Nephron (organoid): Measurements from ENCODE around the gene CCDC15.

Experiments
- H3K27ac Mint-ChIP-seq, 3 experiments: 2 replicates each; pipeline ENCODE4 v1.8.0; 2020; ENCODE audit warnings: mixed read lengths in 3 of 3, mild to moderate bottlenecking in 2 of 3, moderate library complexity in 1 of 3
- H3K27me3 Mint-ChIP-seq: 2 replicates; pipeline ENCODE4 v1.8.0; 2021; ENCODE audit warnings: low read depth, mild to moderate bottlenecking, moderate library complexity, mixed read lengths
- H3K36me3 Mint-ChIP-seq: 2 replicates; pipeline ENCODE4 v1.8.0; 2020; ENCODE audit warnings: low read depth, mixed read lengths
- H3K4me1 Mint-ChIP-seq: 2 replicates; pipeline ENCODE4 v1.8.0; 2020; ENCODE audit warnings: mixed read lengths
- H3K4me3 Mint-ChIP-seq, 3 experiments: 2 replicates each; pipeline ENCODE4 v1.8.0; 2020; ENCODE audit warnings: mild to moderate bottlenecking in 3 of 3, mixed read lengths in 3 of 3, moderate library complexity in 2 of 3
- H3K9me3 Mint-ChIP-seq: 2 replicates; pipeline ENCODE4 v1.8.0; 2020; ENCODE audit warnings: mixed read lengths
- TF ChIP-seq, protein P1 (sequence below), 3 experiments: fragments of 200-600 bp; sonication (generic); IDR thresholded peaks; one replicate each; pipeline ENCODE4 v1.5.0; 2021; ENCODE audit warnings: antibody characterized with exemption in 3 of 3; ENCODE audit not compliant: unreplicated experiment in 3 of 3

Gene CCDC15

DNA sequence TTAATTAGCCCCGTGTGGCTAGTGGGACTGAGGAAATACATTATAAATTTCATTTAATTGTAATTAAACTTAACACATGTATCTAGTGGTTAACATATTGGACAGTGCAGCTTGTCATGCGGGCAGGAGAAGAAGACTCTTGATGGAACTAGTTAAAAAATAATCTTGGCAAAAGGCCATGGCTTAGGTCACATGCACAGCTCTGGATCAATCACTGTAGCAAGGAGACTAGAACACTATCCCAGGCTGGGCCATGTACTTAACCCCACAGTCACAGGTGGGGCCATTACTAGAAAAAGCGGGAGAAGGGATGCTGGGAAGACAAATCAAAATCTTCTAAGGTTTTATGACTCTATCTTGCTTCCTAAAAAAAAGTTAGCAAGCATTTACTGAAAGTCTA is 9.4 kb upstream of the CCDC15 start:
- TF ChIP-seq, protein P1, sequence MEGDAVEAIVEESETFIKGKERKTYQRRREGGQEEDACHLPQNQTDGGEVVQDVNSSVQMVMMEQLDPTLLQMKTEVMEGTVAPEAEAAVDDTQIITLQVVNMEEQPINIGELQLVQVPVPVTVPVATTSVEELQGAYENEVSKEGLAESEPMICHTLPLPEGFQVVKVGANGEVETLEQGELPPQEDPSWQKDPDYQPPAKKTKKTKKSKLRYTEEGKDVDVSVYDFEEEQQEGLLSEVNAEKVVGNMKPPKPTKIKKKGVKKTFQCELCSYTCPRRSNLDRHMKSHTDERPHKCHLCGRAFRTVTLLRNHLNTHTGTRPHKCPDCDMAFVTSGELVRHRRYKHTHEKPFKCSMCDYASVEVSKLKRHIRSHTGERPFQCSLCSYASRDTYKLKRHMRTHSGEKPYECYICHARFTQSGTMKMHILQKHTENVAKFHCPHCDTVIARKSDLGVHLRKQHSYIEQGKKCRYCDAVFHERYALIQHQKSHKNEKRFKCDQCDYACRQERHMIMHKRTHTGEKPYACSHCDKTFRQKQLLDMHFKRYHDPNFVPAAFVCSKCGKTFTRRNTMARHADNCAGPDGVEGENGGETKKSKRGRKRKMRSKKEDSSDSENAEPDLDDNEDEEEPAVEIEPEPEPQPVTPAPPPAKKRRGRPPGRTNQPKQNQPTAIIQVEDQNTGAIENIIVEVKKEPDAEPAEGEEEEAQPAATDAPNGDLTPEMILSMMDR (IDR thresholded peaks at IDR 0.05; ENCODE audit: unreplicated experiment in 3 of 3), result no peak
- Mint-ChIP-seq H3K9me3 (peaks cover 4% of the 10 kb centered on the region), H3K27ac (no peak overlapping the region), H3K27me3 (peaks cover 4% of the 10 kb centered on the region), H3K4me1 (peaks cover 8% of the 10 kb centered on the region), H3K4me3 (no peak overlapping the region), H3K36me3 (no peaks in the 10 kb centered on the region)

DNA sequence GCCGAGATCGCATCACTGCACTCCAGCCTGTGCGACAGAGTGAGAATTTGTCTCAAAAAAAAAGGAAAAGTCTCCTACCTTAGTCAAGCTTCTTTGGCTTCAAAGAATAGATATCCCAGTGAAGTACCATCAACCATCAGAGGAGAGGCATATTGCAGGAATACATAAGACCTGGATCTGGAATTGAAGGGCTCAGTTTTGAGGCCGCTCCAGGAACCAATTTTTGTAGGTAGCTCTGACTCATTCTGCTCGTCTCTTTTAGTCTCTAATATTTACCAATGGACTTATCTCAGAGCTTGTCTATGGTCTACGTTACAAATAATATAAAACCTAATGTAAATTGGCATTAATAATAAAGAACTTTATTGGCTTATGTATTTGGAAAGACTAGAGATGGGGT is 8.2 kb upstream of the CCDC15 start:
- H3K27ac Mint-ChIP-seq, result no peak overlapping the region
- H3K9me3 Mint-ChIP-seq, result peaks cover 4% of the 10 kb centered on the region
- TF ChIP-seq, protein P1 (IDR thresholded peaks at IDR 0.05; ENCODE audit: unreplicated experiment in 3 of 3), result no peak
- H3K27me3 Mint-ChIP-seq, result peaks cover 4% of the 10 kb centered on the region
- H3K36me3 Mint-ChIP-seq, result no peaks in the 10 kb centered on the region
- H3K4me3 Mint-ChIP-seq, result no peak overlapping the region
- peaks cover 8% of the 10 kb centered on the region for H3K4me1 Mint-ChIP-seq

DNA sequence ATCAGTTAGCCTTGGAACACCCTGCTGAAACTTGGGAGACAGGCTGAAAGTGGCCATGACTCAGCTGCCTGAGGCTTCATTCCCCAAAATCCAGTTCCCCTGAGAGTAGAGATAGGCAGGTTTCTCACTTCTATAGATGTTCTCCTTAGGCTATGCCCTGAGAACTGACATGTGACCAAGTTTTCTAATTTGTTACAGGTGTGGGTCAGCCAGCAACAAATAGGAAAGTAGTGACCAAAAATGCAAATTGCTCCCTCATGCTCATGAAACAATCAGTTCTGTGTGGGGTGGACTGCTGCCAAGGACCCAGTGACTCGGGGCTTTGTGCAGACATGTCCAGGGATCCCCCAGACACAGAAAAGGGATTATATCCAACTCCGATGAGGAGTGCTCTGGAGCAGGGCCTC is 7.3 kb upstream of the CCDC15 start:
- Mint-ChIP-seq H3K4me1 (peaks cover 8% of the 10 kb centered on the region), H3K27ac (no peak overlapping the region), H3K4me3 (no peak overlapping the region), H3K27me3 (peaks cover 4% of the 10 kb centered on the region), H3K9me3 (peaks cover 4% of the 10 kb centered on the region), H3K36me3 (no peaks in the 10 kb centered on the region)
- TF ChIP-seq, protein P1 (IDR thresholded peaks at IDR 0.05; ENCODE audit: unreplicated experiment in 3 of 3), result no peak

DNA sequence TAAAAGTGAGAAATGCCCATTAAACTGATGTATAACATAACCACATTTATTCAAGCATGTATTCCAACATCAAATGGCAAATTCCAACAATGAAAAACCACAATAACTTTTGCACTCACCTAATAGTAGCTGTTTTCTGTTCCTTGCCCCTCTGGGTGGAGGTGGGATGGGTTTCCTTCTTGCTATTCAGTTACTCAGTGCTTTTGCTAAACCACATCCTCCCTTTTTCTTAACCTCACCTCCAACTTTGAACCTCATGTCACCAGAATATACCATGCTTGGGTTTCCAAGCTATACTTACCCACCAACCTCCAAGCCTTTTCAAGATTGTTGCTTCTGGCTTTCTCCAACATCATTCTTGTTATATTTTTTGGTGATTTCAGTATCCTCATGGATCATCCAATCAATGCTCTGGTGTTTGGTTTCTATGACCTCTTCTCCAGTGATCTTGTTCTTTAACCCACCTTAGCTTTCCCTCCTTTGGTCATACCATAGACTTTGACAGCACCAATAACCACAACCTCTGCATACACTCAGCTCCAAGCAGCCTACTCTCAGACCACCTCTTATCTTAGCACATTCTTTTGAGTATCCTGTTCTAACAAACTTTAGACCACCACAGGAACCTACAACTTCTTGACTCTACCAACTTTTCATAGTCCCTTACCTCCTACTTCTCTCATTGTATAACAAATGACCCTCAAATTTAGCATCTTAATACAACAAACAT is 3.2 kb upstream of the CCDC15 start:
- H3K36me3 Mint-ChIP-seq, result no peaks in the 10 kb centered on the region
- TF ChIP-seq, protein P1 (IDR thresholded peaks at IDR 0.05; ENCODE audit: unreplicated experiment in 3 of 3), result no peak
- peaks cover 4% of the 10 kb centered on the region for H3K9me3 Mint-ChIP-seq
- no peaks in the 10 kb centered on the region for H3K4me1 Mint-ChIP-seq
- H3K27ac Mint-ChIP-seq, result no peak overlapping the region
- no peaks in the 10 kb centered on the region for H3K27me3 Mint-ChIP-seq
- no peak overlapping the region for H3K4me3 Mint-ChIP-seq

DNA sequence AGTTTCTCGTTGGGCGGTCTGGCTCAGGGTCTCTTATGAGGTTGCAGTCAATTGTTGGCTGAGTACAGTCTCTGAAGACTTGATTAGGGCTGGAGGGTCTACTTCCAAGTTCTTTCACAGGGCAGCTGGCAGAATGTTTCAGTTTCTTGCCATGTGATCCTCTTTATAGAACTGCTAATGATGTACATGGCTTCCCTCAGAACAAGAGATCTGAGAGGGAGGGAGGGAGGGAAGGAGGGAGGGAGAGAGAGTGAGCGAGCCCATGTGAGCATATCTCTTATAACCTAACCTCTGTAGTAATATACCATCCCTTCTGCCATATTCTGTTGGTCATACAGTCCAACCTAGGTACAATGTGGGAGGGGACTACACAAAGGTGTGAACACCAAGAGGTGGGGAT is 2.7 kb upstream of the CCDC15 start:
- Mint-ChIP-seq H3K27ac (no peak overlapping the region), H3K9me3 (peaks cover 4% of the 10 kb centered on the region), H3K4me1 (no peaks in the 10 kb centered on the region), H3K36me3 (no peaks in the 10 kb centered on the region), H3K4me3 (no peak overlapping the region), H3K27me3 (no peaks in the 10 kb centered on the region)
- TF ChIP-seq, protein P1 (IDR thresholded peaks at IDR 0.05; ENCODE audit: unreplicated experiment in 3 of 3), result no peak

DNA sequence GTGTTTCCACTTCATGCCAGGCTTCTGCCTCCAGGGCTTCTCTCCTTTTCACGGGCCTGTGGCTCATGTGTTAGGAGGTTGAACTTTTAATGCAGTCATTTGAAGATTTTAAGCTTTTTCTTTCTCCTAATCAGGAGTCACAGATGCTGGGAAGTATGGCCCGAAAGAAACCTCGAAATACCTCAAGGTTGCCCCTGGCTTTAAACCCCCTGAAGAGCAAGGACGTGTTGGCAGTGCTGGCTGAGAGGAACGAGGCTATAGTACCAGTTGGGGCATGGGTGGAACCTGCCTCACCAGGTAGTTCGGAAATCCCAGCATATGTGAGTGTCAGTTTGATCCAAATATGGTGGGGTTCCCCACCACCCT is 571 bp downstream of the CCDC15 start:
- no peak overlapping the region for H3K27ac Mint-ChIP-seq
- no peaks in the 10 kb centered on the region for H3K36me3 Mint-ChIP-seq
- no peaks in the 10 kb centered on the region for H3K4me1 Mint-ChIP-seq
- H3K9me3 Mint-ChIP-seq, result no peaks in the 10 kb centered on the region
- no peak overlapping the region for H3K4me3 Mint-ChIP-seq
- H3K27me3 Mint-ChIP-seq, result no peaks in the 10 kb centered on the region
- TF ChIP-seq, protein P1 (IDR thresholded peaks at IDR 0.05; ENCODE audit: unreplicated experiment in 3 of 3), result no peak
